Epithelial cell of esophagus (primary cell): Measurements from ENCODE around the gene KLK3.

Experiments used
- DNase-seq: peaks from one replicate; pipeline ENCODE4 v3.0.0; 2010; ENCODE audit warnings: low read depth
- H3K4me3 ChIP-seq: 2 replicates; pipeline ENCODE4 v1.5.1; 2011; ENCODE audit warnings: mild to moderate bottlenecking, low read length, control low read depth
- CTCF ChIP-seq: IDR thresholded peaks from 2 replicates; pipeline ENCODE4 v1.5.1; 2011; ENCODE audit warnings: low read depth, mild to moderate bottlenecking, low read length, control low read depth, inconsistent platforms; ENCODE audit not compliant: insufficient read depth; ENCODE audit errors: missing control alignments

Gene KLK3

GRCh38 chr19:50831026-50831396 lies 23.7 kb upstream of the KLK3 start:
- TF ChIP-seq CTCF: no peak
- DNase-seq: no peak
- no peak overlapping the region for H3K4me3 ChIP-seq

DNA sequence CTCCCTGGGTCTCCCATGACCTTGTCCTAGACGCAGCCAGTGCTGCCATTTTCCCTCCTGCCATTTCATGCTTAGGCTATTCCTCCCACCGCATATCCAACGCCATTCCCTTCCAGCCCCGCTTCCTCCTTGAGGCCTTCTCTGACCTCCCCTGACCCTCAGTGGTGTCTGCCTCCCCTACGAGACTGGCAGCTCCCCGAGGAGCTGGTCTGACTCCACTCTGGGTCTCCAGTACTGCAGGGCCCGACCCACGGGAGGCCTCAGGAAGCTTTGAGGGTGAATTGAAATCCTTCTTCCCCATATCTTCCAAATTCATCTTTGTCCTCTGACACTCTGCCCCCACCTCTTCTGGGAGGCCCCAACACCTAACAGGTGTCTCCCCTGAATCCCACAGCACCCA lies 22.0 kb upstream of the KLK3 start:
- no peak overlapping the region for H3K4me3 ChIP-seq
- DNase-seq: no peak
- TF ChIP-seq CTCF: no peak

GRCh38 chr19:50833117-50833801 lies 21.5 kb upstream of the KLK3 start, which contains the start of gene KLK15:
Gene KLK15, minus strand, starts transcription at chr19:50833574. Its CDS starts 2,082 bp downstream, at chr19:50831492.
- no peak within 1 kb of the TSS for H3K4me3 ChIP-seq
- no peak for DNase-seq
- no peak for TF ChIP-seq CTCF

DNA sequence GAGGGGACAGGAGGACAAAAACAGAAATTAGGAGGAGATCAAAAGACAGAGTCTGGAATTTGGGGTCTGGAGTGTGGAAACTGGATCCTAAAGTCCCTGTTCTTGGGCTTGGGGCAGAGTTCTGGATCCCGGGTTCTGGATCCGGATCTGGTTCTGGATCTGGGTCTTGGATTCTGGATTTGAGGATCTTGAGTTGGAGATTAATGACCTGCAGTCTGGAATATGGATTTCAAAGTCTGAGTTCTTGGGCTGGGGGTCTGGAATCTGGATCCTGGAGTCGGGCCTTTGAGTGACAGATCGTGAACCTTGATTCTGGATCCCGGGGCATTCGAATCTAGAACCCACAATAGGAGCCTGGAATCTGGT lies 20.9 kb upstream of the KLK3 start:
- DNase-seq: no peak
- H3K4me3 ChIP-seq: no peak overlapping the region
- TF ChIP-seq CTCF: no peak

DNA sequence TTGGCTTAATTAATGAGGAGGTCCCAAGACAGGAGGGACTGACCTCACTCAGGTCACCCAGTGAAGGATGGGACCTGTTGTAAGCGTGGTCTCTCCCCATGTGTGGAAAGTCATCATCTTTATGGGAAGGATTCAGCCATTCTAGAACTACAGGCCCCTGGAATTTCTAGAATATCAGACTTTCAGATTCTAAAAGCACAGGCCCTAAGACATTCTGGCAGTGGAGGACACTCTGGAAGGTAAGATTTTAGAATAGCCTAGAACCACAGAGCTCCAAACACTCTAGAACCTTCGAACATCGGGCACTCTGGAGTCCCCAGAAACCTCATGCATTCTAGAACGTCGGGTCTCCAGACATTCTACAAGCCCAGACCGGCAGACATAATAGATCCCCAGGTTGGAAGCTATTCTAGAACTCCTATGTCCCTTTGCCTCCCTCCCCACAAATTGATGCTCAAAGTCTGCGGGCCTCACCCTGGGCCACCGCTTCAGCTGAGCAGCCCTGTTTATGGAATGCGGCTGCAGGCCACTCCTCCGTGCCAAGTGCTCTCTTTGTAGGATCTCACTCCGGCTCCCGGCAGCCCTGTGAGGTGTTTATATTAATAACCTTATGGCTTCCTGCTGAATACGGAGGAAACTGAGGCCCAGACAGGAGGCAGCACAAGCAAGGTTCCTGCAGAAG lies 19.5 kb upstream of the KLK3 start:
- peak overlapping the region; percentile 52 for H3K4me3 ChIP-seq
- TF ChIP-seq CTCF: no peak
- DNase-seq: peak; percentile 24

GRCh38 chr19:50835785-50836542 lies 18.8 kb upstream of the KLK3 start:
- DNase-seq: peak; percentile 63
- H3K4me3 ChIP-seq: peak overlapping the region; percentile 52
- no peak for TF ChIP-seq CTCF
